ENCODE data around the gene SVIL. TPM values are rescaled to one million over a fixed set of nuclear protein-coding genes. Genes with fewer than 3 reads are reported as not detected.

SVIL gene
- total RNA-seq, 3 donors from 2014 or later (not counting 1 experiment from before 2014, with no cell fraction given): 24.9 to 57.2 (median 33.5) TPM

GRCh38 chr10:29530112-29530976 lies 104.4 kb downstream of the SVIL start:
- Histone ChIP-seq H3K27ac (ENCODE audit: low read length) (no peak overlapping the region), H3K4me1 (ENCODE audit: control insufficient read depth, insufficient read depth, low read length) (no peaks in the 10 kb centered on the region), H3K36me3 (ENCODE audit: control insufficient read depth, insufficient read depth, low read length) (peaks cover 5% of the 10 kb centered on the region), H3K4me3 (ENCODE audit: low read length) (no peak overlapping the region), H3K9me3 (ENCODE audit: control insufficient read depth, insufficient read depth, low read length) (no peaks in the 10 kb centered on the region), H3K27me3 (ENCODE audit: control insufficient read depth, insufficient read depth, low read length) (no peaks in the 10 kb centered on the region)
- 81% methylated on average over 9 of the region's 9 CpGs for WGBS (ENCODE audit: insufficient coverage)
- Mint-ChIP-seq H3K27me3 (ENCODE audit: low read depth in 2 of 2) (no peaks in the 10 kb centered on the region), H3K36me3 (no peaks in the 10 kb centered on the region), H3K4me1 (peaks cover 1 to 4% of the 10 kb centered on the region in 2 donors), H3K9me3 (no peaks in the 10 kb centered on the region), H3K27ac (no peak overlapping the region), H3K4me3 (no peak overlapping the region)
- TF ChIP-seq, protein P1, sequence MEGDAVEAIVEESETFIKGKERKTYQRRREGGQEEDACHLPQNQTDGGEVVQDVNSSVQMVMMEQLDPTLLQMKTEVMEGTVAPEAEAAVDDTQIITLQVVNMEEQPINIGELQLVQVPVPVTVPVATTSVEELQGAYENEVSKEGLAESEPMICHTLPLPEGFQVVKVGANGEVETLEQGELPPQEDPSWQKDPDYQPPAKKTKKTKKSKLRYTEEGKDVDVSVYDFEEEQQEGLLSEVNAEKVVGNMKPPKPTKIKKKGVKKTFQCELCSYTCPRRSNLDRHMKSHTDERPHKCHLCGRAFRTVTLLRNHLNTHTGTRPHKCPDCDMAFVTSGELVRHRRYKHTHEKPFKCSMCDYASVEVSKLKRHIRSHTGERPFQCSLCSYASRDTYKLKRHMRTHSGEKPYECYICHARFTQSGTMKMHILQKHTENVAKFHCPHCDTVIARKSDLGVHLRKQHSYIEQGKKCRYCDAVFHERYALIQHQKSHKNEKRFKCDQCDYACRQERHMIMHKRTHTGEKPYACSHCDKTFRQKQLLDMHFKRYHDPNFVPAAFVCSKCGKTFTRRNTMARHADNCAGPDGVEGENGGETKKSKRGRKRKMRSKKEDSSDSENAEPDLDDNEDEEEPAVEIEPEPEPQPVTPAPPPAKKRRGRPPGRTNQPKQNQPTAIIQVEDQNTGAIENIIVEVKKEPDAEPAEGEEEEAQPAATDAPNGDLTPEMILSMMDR (IDR thresholded peaks at IDR 0.05): no peak
- intact Hi-C loops (cut with micrococcal nuclease): no loop called here
- DNase-seq (no peak), ATAC-seq (no peak)

- no peaks in the 10 kb centered on the region for H3K9me3 ChIP-seq (ENCODE audit: control insufficient read depth, insufficient read depth, low read length)
- no peak for ATAC-seq
- DNase-seq: no peak
- Mint-ChIP-seq H3K27ac (no peak overlapping the region), H3K4me3 (no peak overlapping the region), H3K36me3 (peaks cover 5% of the 10 kb centered on the region), H3K27me3 (ENCODE audit: low read depth in 2 of 2) (no peaks in the 10 kb centered on the region), H3K4me1 (no peaks in the 10 kb centered on the region), H3K9me3 (no peaks in the 10 kb centered on the region)
- no peaks in the 10 kb centered on the region for H3K27me3 ChIP-seq (ENCODE audit: control insufficient read depth, insufficient read depth, low read length)
- H3K4me3 ChIP-seq (ENCODE audit: low read length): no peak overlapping the region
- H3K27ac ChIP-seq (ENCODE audit: low read length): no peak overlapping the region
- no peaks in the 10 kb centered on the region for H3K4me1 ChIP-seq (ENCODE audit: control insufficient read depth, insufficient read depth, low read length)
- 81% methylated on average over 6 of the region's 6 CpGs for WGBS (ENCODE audit: insufficient coverage)
- H3K36me3 ChIP-seq (ENCODE audit: control insufficient read depth, insufficient read depth, low read length): peaks cover 8% of the 10 kb centered on the region
- TF ChIP-seq, protein P1 (IDR thresholded peaks at IDR 0.05): no peak
- intact Hi-C loops (cut with micrococcal nuclease): no loop called here
Observed at GRCh38 chr10:29529146-29529545, 105.6 kb downstream of the SVIL start.

DNA sequence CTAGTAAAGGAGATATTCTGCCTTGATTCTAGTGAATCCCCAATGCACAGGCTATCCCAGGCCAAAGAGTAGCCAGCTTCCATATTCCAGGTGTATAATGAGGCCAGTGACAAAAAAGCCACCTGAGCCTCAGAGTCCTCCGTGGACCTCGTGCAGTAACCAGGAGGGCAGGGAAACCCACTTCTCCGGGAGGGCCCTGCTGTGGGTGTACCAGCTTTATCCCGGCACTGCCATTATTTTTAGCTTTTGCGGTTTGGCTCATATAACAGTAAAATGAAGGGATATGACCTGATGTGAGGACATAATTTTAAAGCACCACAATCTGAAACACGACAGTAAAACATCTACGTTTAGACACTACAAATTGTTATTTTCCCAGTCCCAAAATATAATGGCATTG lies 109.0 kb downstream of the SVIL start:
- intact Hi-C loops (cut with micrococcal nuclease): no loop called here
- Mint-ChIP-seq H3K4me3 (no peak overlapping the region), H3K36me3 (peaks cover 25% of the 10 kb centered on the region), H3K9me3 (no peaks in the 10 kb centered on the region), H3K27me3 (ENCODE audit: low read depth in 2 of 2) (no peaks in the 10 kb centered on the region), H3K27ac (no peak overlapping the region), H3K4me1 (peaks cover 8% of the 10 kb centered on the region in 2 donors)
- WGBS (ENCODE audit: insufficient coverage): 92% methylated on average over 5 of the region's 7 CpGs
- Histone ChIP-seq H3K27ac (ENCODE audit: low read length) (no peak overlapping the region), H3K9me3 (ENCODE audit: control insufficient read depth, insufficient read depth, low read length) (no peaks in the 10 kb centered on the region), H3K4me1 (ENCODE audit: control insufficient read depth, insufficient read depth, low read length) (peaks cover 4% of the 10 kb centered on the region), H3K4me3 (ENCODE audit: low read length) (no peak overlapping the region), H3K27me3 (ENCODE audit: control insufficient read depth, insufficient read depth, low read length) (no peaks in the 10 kb centered on the region), H3K36me3 (ENCODE audit: control insufficient read depth, insufficient read depth, low read length) (peaks cover 19% of the 10 kb centered on the region)
- TF ChIP-seq, protein P1 (IDR thresholded peaks at IDR 0.05): no peak
- ATAC-seq: no peak
- no peak for DNase-seq

Measured in natural killer cell (primary cell).